ENCODE measurements around the gene CFD. TPM values are rescaled to one million over a fixed set of nuclear protein-coding genes. Genes with fewer than 3 reads are reported as not detected.

The CFD gene
- total RNA-seq, 1 experiment from 2014 or later: 1.7 TPM

DNA sequence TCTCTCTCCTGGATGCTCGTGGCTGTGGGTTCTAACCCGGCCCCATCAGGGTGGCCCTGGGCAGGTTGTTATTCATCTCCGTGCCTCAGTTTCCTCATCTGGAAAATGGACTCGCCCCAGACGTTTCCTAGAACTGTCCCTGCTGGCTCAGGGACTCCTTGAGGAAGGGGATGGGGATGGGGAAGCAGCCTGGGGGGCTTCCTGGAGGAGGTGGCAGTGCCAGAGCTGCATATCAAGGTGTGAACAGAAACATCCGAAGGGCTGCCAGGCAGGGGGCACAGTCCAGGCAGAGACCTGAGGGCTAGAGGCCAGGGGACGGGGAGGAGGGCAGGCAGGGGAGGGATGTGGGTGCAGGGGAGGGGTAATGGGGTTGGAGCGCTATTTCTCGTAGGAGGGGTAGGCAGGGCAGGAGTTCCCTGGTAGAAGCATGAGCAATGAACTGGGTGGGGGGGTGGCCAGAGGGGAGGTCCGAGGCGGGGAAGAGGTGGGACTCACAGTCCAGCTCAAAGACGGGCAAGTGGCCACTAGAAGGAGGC lies 11.0 kb upstream of the CFD start:
- ChIA-PET CTCF (interaction anchor here (0.8 to 1.0 kb wide), 2 partner anchors 75 to 78 kb away, joined by 3 read pairs; no protein-coding TSS in a partner anchor), POLR2A (no interaction called here)
- DNase-seq (ENCODE audit: low spot score) (no peak), ATAC-seq (no peak)
- Mint-ChIP-seq H3K27me3 (ENCODE audit: low read depth) (peaks cover 16% of the 10 kb centered on the region), H3K9me3 (no peaks in the 10 kb centered on the region), H3K27ac (no peak overlapping the region), H3K4me1 (no peaks in the 10 kb centered on the region), H3K4me3 (no peak overlapping the region), H3K36me3 (no peaks in the 10 kb centered on the region)
- TF ChIP-seq, protein P1, sequence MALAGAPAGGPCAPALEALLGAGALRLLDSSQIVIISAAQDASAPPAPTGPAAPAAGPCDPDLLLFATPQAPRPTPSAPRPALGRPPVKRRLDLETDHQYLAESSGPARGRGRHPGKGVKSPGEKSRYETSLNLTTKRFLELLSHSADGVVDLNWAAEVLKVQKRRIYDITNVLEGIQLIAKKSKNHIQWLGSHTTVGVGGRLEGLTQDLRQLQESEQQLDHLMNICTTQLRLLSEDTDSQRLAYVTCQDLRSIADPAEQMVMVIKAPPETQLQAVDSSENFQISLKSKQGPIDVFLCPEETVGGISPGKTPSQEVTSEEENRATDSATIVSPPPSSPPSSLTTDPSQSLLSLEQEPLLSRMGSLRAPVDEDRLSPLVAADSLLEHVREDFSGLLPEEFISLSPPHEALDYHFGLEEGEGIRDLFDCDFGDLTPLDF (CRISPR knock-in tag; IDR thresholded peaks at IDR 0.05): no peak
- TF ChIP-seq JUN (CRISPR knock-in tag; IDR thresholded peaks at IDR 0.05) (no peak), ATF1 (CRISPR knock-in tag; IDR thresholded peaks at IDR 0.05) (no peak), FOXK1 (CRISPR knock-in tag; IDR thresholded peaks at IDR 0.05) (no peak), ZNF138 (CRISPR knock-in tag; conservative IDR thresholded peaks at IDR 0.05) (no peak), TCF7 (CRISPR knock-in tag; IDR thresholded peaks at IDR 0.05; ENCODE audit: low read depth) (no peak)
- TF ChIP-seq, protein P2, sequence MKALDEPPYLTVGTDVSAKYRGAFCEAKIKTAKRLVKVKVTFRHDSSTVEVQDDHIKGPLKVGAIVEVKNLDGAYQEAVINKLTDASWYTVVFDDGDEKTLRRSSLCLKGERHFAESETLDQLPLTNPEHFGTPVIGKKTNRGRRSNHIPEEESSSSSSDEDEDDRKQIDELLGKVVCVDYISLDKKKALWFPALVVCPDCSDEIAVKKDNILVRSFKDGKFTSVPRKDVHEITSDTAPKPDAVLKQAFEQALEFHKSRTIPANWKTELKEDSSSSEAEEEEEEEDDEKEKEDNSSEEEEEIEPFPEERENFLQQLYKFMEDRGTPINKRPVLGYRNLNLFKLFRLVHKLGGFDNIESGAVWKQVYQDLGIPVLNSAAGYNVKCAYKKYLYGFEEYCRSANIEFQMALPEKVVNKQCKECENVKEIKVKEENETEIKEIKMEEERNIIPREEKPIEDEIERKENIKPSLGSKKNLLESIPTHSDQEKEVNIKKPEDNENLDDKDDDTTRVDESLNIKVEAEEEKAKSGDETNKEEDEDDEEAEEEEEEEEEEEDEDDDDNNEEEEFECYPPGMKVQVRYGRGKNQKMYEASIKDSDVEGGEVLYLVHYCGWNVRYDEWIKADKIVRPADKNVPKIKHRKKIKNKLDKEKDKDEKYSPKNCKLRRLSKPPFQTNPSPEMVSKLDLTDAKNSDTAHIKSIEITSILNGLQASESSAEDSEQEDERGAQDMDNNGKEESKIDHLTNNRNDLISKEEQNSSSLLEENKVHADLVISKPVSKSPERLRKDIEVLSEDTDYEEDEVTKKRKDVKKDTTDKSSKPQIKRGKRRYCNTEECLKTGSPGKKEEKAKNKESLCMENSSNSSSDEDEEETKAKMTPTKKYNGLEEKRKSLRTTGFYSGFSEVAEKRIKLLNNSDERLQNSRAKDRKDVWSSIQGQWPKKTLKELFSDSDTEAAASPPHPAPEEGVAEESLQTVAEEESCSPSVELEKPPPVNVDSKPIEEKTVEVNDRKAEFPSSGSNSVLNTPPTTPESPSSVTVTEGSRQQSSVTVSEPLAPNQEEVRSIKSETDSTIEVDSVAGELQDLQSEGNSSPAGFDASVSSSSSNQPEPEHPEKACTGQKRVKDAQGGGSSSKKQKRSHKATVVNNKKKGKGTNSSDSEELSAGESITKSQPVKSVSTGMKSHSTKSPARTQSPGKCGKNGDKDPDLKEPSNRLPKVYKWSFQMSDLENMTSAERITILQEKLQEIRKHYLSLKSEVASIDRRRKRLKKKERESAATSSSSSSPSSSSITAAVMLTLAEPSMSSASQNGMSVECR (CRISPR knock-in tag; IDR thresholded peaks at IDR 0.05; ENCODE audit: borderline replicate concordance): no peak
- TF ChIP-seq, protein P3, sequence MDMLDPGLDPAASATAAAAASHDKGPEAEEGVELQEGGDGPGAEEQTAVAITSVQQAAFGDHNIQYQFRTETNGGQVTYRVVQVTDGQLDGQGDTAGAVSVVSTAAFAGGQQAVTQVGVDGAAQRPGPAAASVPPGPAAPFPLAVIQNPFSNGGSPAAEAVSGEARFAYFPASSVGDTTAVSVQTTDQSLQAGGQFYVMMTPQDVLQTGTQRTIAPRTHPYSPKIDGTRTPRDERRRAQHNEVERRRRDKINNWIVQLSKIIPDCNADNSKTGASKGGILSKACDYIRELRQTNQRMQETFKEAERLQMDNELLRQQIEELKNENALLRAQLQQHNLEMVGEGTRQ (CRISPR knock-in tag; IDR thresholded peaks at IDR 0.05): no peak
- TF ChIP-seq, protein P4, sequence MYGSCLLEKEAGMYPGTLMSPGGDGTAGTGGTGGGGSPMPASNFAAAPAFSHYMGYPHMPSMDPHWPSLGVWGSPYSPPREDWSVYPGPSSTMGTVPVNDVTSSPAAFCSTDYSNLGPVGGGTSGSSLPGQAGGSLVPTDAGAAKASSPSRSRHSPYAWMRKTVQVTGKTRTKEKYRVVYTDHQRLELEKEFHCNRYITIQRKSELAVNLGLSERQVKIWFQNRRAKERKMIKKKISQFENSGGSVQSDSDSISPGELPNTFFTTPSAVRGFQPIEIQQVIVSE (CRISPR knock-in tag; IDR thresholded peaks at IDR 0.05; ENCODE audit: borderline replicate concordance): no peak
- TF ChIP-seq, protein P5, sequence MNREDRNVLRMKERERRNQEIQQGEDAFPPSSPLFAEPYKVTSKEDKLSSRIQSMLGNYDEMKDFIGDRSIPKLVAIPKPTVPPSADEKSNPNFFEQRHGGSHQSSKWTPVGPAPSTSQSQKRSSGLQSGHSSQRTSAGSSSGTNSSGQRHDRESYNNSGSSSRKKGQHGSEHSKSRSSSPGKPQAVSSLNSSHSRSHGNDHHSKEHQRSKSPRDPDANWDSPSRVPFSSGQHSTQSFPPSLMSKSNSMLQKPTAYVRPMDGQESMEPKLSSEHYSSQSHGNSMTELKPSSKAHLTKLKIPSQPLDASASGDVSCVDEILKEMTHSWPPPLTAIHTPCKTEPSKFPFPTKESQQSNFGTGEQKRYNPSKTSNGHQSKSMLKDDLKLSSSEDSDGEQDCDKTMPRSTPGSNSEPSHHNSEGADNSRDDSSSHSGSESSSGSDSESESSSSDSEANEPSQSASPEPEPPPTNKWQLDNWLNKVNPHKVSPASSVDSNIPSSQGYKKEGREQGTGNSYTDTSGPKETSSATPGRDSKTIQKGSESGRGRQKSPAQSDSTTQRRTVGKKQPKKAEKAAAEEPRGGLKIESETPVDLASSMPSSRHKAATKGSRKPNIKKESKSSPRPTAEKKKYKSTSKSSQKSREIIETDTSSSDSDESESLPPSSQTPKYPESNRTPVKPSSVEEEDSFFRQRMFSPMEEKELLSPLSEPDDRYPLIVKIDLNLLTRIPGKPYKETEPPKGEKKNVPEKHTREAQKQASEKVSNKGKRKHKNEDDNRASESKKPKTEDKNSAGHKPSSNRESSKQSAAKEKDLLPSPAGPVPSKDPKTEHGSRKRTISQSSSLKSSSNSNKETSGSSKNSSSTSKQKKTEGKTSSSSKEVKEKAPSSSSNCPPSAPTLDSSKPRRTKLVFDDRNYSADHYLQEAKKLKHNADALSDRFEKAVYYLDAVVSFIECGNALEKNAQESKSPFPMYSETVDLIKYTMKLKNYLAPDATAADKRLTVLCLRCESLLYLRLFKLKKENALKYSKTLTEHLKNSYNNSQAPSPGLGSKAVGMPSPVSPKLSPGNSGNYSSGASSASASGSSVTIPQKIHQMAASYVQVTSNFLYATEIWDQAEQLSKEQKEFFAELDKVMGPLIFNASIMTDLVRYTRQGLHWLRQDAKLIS (CRISPR knock-in tag; IDR thresholded peaks at IDR 0.05; ENCODE audit: borderline replicate concordance): no peak
- TF ChIP-seq, protein P6, sequence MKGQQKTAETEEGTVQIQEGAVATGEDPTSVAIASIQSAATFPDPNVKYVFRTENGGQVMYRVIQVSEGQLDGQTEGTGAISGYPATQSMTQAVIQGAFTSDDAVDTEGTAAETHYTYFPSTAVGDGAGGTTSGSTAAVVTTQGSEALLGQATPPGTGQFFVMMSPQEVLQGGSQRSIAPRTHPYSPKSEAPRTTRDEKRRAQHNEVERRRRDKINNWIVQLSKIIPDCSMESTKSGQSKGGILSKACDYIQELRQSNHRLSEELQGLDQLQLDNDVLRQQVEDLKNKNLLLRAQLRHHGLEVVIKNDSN (CRISPR knock-in tag; IDR thresholded peaks at IDR 0.05): no peak
- TF ChIP-seq, protein P7, sequence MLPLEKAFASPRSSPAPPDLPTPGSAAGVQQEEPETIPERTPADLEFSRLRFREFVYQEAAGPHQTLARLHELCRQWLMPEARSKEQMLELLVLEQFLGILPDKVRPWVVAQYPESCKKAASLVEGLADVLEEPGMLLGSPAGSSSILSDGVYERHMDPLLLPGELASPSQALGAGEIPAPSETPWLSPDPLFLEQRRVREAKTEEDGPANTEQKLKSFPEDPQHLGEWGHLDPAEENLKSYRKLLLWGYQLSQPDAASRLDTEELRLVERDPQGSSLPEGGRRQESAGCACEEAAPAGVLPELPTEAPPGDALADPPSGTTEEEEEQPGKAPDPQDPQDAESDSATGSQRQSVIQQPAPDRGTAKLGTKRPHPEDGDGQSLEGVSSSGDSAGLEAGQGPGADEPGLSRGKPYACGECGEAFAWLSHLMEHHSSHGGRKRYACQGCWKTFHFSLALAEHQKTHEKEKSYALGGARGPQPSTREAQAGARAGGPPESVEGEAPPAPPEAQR (CRISPR knock-in tag; IDR thresholded peaks at IDR 0.05): no peak

All from WTC11 (cell line).